Measurements from ENCODE around the gene TSPAN13. TPM values are rescaled to one million over a fixed set of nuclear protein-coding genes. Genes with fewer than 3 reads are reported as not detected.

The TSPAN13 gene
- polyA plus RNA-seq, 6 donors from 2014 or later, result 187 to 403 (median 268) TPM

- H3K4me3 Mint-ChIP-seq, result peak overlapping the region in 6 of 8 donors; percentile 25 to 71 (median 41)
- no peak for ATAC-seq (ENCODE audit: low read depth in 2 of 2)
- H3K27me3 Mint-ChIP-seq, result no peaks in the 10 kb centered on the region
- DNase-seq, result no peak
- no peaks in the 10 kb centered on the region for H3K9me3 Mint-ChIP-seq
- H3K27ac Mint-ChIP-seq, result peak overlapping the region in 5 of 6 donors; percentile 39 to 89 (median 73)
- H3K4me1 Mint-ChIP-seq, result peaks cover 59 to 68% (median 65%) of the 10 kb centered on the region in 3 donors
- peaks cover 7 to 15% of the 10 kb centered on the region in 2 donors for H3K36me3 Mint-ChIP-seq
These were observed 17.2 kb downstream of the TSPAN13 start for GRCh38 chr7:16770657-16771329.

- DNase-seq, result no peak
- no peak for ATAC-seq (ENCODE audit: low read depth in 2 of 2)
- no peaks in the 10 kb centered on the region for H3K9me3 Mint-ChIP-seq
- peak overlapping the region in 1 of 6 donors; percentile 49 for H3K27ac Mint-ChIP-seq
- peaks cover 45 to 56% (median 55%) of the 10 kb centered on the region in 3 donors for H3K4me1 Mint-ChIP-seq
- H3K4me3 Mint-ChIP-seq, result no peak overlapping the region
- H3K36me3 Mint-ChIP-seq, result peaks cover 7 to 15% of the 10 kb centered on the region in 2 donors
- no peaks in the 10 kb centered on the region for H3K27me3 Mint-ChIP-seq
These were observed 19.8 kb downstream of the TSPAN13 start for GRCh38 chr7:16773326-16773725.

- ATAC-seq (ENCODE audit: low read depth in 2 of 2) (no peak), DNase-seq (no peak)
- Mint-ChIP-seq H3K27me3 (no peaks in the 10 kb centered on the region), H3K4me1 (peaks cover 50 to 61% (median 57%) of the 10 kb centered on the region in 3 donors), H3K4me3 (peak overlapping the region in 1 of 8 donors; percentile 36), H3K27ac (peak overlapping the region in 1 of 6 donors; percentile 53), H3K36me3 (peaks cover 7 to 15% of the 10 kb centered on the region in 2 donors), H3K9me3 (no peaks in the 10 kb centered on the region)
These were observed 20.3 kb downstream of the TSPAN13 start for GRCh38 chr7:16773884-16774283.

- Mint-ChIP-seq H3K27me3 (no peaks in the 10 kb centered on the region), H3K4me3 (peak overlapping the region in 2 of 8 donors; percentile 7 to 36), H3K9me3 (no peaks in the 10 kb centered on the region), H3K4me1 (peaks cover 54 to 63% (median 60%) of the 10 kb centered on the region in 3 donors), H3K27ac (peak overlapping the region in 3 of 6 donors; percentile 15 to 56 (median 53)), H3K36me3 (peaks cover 7 to 14% of the 10 kb centered on the region in 2 donors)
- ATAC-seq (ENCODE audit: low read depth in 2 of 2) (no peak), DNase-seq (no peak)
These were observed 20.7 kb downstream of the TSPAN13 start for GRCh38 chr7:16774294-16774693.

- no peak for DNase-seq
- H3K36me3 Mint-ChIP-seq, result peaks cover 7 to 9% of the 10 kb centered on the region in 2 donors
- H3K27ac Mint-ChIP-seq, result peak overlapping the region in 1 of 6 donors; percentile 75
- H3K4me1 Mint-ChIP-seq, result peaks cover 54 to 60% (median 58%) of the 10 kb centered on the region in 3 donors
- no peaks in the 10 kb centered on the region for H3K9me3 Mint-ChIP-seq
- no peak overlapping the region for H3K4me3 Mint-ChIP-seq
- no peaks in the 10 kb centered on the region for H3K27me3 Mint-ChIP-seq
- no peak for ATAC-seq (ENCODE audit: low read depth in 2 of 2)
These were observed 21.4 kb downstream of the TSPAN13 start for GRCh38 chr7:16774986-16775385.

- H3K4me1 Mint-ChIP-seq, result peaks cover 44 to 56% (median 51%) of the 10 kb centered on the region in 3 donors
- H3K27me3 Mint-ChIP-seq, result no peaks in the 10 kb centered on the region
- H3K9me3 Mint-ChIP-seq, result no peaks in the 10 kb centered on the region
- H3K4me3 Mint-ChIP-seq, result no peak overlapping the region
- peak overlapping the region in 2 of 6 donors; percentile 18 to 44 for H3K27ac Mint-ChIP-seq
- no peak for DNase-seq
- H3K36me3 Mint-ChIP-seq, result peaks cover 0 to 2% of the 10 kb centered on the region in 2 donors
- no peak for ATAC-seq (ENCODE audit: low read depth in 2 of 2)
These were observed 22.5 kb downstream of the TSPAN13 start for GRCh38 chr7:16776053-16776452.

- DNase-seq (no peak), ATAC-seq (ENCODE audit: low read depth in 2 of 2) (no peak)
- peaks cover 29 to 51% (median 32%) of the 10 kb centered on the region in 3 donors for H3K4me1 Mint-ChIP-seq
- no peak overlapping the region for H3K4me3 Mint-ChIP-seq
- no peaks in the 10 kb centered on the region for H3K27me3 Mint-ChIP-seq
- no peaks in the 10 kb centered on the region for H3K9me3 Mint-ChIP-seq
- no peak overlapping the region for H3K27ac Mint-ChIP-seq
- H3K36me3 Mint-ChIP-seq, result peaks cover 7 to 8% of the 10 kb centered on the region in 2 donors
These were observed 24.9 kb downstream of the TSPAN13 start for GRCh38 chr7:16778476-16778875.

- peak overlapping the region in 1 of 8 donors; percentile 47 for H3K4me3 Mint-ChIP-seq
- no peaks in the 10 kb centered on the region for H3K9me3 Mint-ChIP-seq
- peak; percentile 32 to 45 for ATAC-seq (ENCODE audit: low read depth in 2 of 2)
- no peaks in the 10 kb centered on the region for H3K27me3 Mint-ChIP-seq
- peaks cover 11 to 14% of the 10 kb centered on the region in 2 donors for H3K36me3 Mint-ChIP-seq
- H3K27ac Mint-ChIP-seq, result peak overlapping the region in 1 of 6 donors; percentile 32
- H3K4me1 Mint-ChIP-seq, result peaks cover 29 to 52% (median 35%) of the 10 kb centered on the region in 3 donors
- DNase-seq, result no peak
These were observed 25.5 kb downstream of the TSPAN13 start for GRCh38 chr7:16779051-16779450.

GRCh38 chr7:16780596-16780995 lies 27.0 kb downstream of the TSPAN13 start:
- Mint-ChIP-seq H3K9me3 (no peaks in the 10 kb centered on the region), H3K27ac (peak overlapping the region in 3 of 6 donors; percentile 31 to 80 (median 78)), H3K4me3 (no peak overlapping the region), H3K36me3 (peaks cover 11 to 18% of the 10 kb centered on the region in 2 donors), H3K4me1 (peaks cover 22 to 38% (median 24%) of the 10 kb centered on the region in 3 donors), H3K27me3 (no peaks in the 10 kb centered on the region)
- ATAC-seq (ENCODE audit: low read depth in 2 of 2), result no peak
- DNase-seq, result no peak

- Mint-ChIP-seq H3K27ac (no peak overlapping the region), H3K4me3 (no peak overlapping the region), H3K36me3 (peaks cover 20 to 31% of the 10 kb centered on the region in 2 donors), H3K9me3 (no peaks in the 10 kb centered on the region), H3K27me3 (no peaks in the 10 kb centered on the region), H3K4me1 (peaks cover 0 to 13% (median 11%) of the 10 kb centered on the region in 3 donors)
- ATAC-seq (ENCODE audit: low read depth in 2 of 2), result no peak
- DNase-seq, result no peak
These were observed 31.8 kb downstream of the TSPAN13 start for GRCh38 chr7:16785321-16785720.

- no peak for DNase-seq
- ATAC-seq (ENCODE audit: low read depth in 2 of 2), result no peak
- Mint-ChIP-seq H3K4me3 (peak overlapping the region in 1 of 8 donors; percentile 12), H3K27ac (peak overlapping the region in 2 of 6 donors; percentile 7 to 18), H3K4me1 (peaks cover 0 to 11% (median 9%) of the 10 kb centered on the region in 3 donors), H3K9me3 (no peaks in the 10 kb centered on the region), H3K36me3 (peaks cover 20 to 31% of the 10 kb centered on the region in 2 donors), H3K27me3 (no peaks in the 10 kb centered on the region)
These were observed 32.3 kb downstream of the TSPAN13 start for GRCh38 chr7:16785846-16786245.

- Mint-ChIP-seq H3K27me3 (no peaks in the 10 kb centered on the region), H3K4me3 (no peak overlapping the region), H3K9me3 (peaks cover 0 to 2% (median 0%) of the 10 kb centered on the region in 7 donors), H3K27ac (no peak overlapping the region), H3K36me3 (peaks cover 20 to 31% of the 10 kb centered on the region in 2 donors), H3K4me1 (peaks cover 0 to 11% (median 9%) of the 10 kb centered on the region in 3 donors)
- DNase-seq (no peak), ATAC-seq (ENCODE audit: low read depth in 2 of 2) (no peak)
These were observed 32.7 kb downstream of the TSPAN13 start for GRCh38 chr7:16786257-16786656.

- ATAC-seq (ENCODE audit: low read depth in 2 of 2) (no peak), DNase-seq (no peak)
- Mint-ChIP-seq H3K27me3 (no peaks in the 10 kb centered on the region), H3K4me3 (no peak overlapping the region), H3K4me1 (peaks cover 0 to 11% (median 9%) of the 10 kb centered on the region in 3 donors), H3K9me3 (peaks cover 0 to 2% (median 0%) of the 10 kb centered on the region in 7 donors), H3K27ac (no peak overlapping the region), H3K36me3 (peaks cover 20 to 31% of the 10 kb centered on the region in 2 donors)
These were observed 33.6 kb downstream of the TSPAN13 start for GRCh38 chr7:16787127-16787526.

GRCh38 chr7:16791071-16791470 lies 37.5 kb downstream of the TSPAN13 start:
- H3K36me3 Mint-ChIP-seq, result peaks cover 9 to 12% of the 10 kb centered on the region in 2 donors
- no peak overlapping the region for H3K27ac Mint-ChIP-seq
- H3K4me1 Mint-ChIP-seq, result peaks cover 0 to 7% (median 0%) of the 10 kb centered on the region in 3 donors
- DNase-seq (no peak), ATAC-seq (ENCODE audit: low read depth in 2 of 2) (no peak)
- H3K27me3 Mint-ChIP-seq, result no peaks in the 10 kb centered on the region
- H3K4me3 Mint-ChIP-seq, result no peak overlapping the region
- peaks cover 0 to 2% (median 0%) of the 10 kb centered on the region in 7 donors for H3K9me3 Mint-ChIP-seq

All from naive B cell (primary cell).